Renal cortex interstitium (tissue), 11 donors: ENCODE measurements around the gene TECPR2. TPM values are rescaled to one million over a fixed set of nuclear protein-coding genes. Genes with fewer than 3 reads are reported as not detected.
A peak's percentile ranks its signal among the peaks of the same experiment; 100 is the strongest.
"Not testable (repeated sequence)": the region's sequence is repeated elsewhere in the genome, so short reads cannot be mapped to it uniquely, and the experiment has no call there.

Source experiments
- DNase-seq, 11 donors: peaks; one replicate each; pipeline ENCODE4 v3.0.0-alpha.2; 2013; ENCODE audit warnings: low read depth in 9 of 11, low spot score in 4 of 11; ENCODE audit errors: extremely low read depth in 1 of 11
- polyA plus RNA-seq, 3 donors: library from polyadenylated mRNA; unstranded; fragments of 120-200 nt; gene quantifications; one replicate each; pipeline ENCODE4 v1.2.1, GENCODE V29; 2013; ENCODE audit not compliant: insufficient read length in 3 of 3

The TECPR2 gene
- polyA plus RNA-seq, 3 donors: 14.7 to 19.6 (median 16.8) TPM

GRCh38 chr14:102513899-102514772 is 151.4 kb downstream of the TECPR2 start:
- no peak for DNase-seq

DNA sequence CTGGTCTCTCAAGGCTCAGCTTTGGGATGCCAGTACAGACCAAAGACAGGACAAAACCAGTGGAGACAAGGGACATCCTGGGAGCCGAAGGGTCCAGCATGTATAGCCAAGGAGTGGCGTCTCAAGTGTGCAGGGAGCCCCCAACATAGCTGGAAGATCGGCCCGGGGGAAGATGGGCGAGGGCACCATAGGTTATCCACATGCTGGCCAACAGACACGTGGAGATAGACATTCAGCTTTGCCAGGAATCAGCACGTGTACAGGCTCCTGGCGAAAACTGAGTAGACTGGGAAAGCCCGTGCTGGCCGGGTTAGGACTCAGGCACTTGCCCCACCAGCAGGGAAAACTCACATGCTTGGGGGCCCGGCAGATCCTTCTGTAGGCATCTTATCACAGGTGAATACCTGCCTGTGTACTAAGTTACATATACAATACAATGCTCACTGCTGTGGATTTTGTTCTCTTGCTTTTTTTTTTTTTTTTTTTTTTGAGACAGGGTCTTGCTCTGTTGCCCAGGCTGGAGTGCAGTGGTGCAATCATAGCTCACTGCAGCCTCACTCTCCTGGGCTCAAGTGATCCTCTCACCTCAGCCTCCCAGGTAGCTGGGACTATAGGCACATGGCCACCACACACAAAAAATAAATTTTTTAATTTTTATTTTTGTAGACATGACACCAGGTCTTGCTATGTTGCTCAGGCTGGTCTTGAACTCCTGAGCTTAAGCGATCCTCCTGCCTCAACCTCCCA is 152.4 kb downstream of the TECPR2 start:
- no peak for DNase-seq

DNA sequence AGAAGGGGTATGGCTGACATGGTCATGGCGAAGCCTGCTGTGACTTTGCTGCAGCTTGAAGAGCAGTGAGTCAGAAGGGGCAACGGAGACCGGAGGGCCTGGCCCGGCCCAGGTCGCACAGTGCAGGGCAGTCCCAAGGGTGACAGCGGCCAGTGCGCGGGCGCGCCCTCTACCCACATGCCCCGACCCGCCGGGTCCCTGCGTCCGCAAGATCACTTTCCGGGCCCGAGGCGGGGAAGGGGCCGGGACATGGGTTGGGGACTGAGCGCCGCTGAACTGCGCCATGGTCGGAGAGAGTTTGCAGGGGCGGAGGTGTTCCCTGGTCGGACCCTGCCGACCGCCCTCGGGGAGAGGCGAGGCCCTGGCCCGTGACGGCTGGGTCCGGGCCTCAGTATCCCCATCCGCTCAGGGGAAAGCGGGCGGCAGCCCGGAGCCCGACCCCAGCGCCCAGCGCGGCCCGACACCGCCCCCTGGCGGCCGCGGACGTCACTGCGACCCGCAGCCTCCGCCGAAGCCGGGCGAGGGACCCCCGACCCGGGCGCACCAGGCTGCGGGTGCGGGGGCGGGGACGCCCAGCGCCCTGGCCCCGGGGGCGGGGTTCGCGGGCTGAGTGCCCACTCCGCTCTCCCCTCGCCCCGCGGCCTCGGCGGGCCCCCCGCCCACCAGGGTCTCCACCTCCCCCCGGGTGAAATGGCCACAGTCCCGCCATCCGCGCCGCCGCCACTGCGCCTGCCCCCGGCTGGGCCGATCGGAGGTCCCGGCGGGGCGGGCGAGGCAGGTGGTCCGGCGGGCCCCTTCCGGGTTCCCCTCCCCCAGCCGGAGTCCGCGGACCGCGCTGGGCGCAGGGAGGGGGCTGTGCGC is 154.0 kb downstream of the TECPR2 start:
- DNase-seq: no peak

DNA sequence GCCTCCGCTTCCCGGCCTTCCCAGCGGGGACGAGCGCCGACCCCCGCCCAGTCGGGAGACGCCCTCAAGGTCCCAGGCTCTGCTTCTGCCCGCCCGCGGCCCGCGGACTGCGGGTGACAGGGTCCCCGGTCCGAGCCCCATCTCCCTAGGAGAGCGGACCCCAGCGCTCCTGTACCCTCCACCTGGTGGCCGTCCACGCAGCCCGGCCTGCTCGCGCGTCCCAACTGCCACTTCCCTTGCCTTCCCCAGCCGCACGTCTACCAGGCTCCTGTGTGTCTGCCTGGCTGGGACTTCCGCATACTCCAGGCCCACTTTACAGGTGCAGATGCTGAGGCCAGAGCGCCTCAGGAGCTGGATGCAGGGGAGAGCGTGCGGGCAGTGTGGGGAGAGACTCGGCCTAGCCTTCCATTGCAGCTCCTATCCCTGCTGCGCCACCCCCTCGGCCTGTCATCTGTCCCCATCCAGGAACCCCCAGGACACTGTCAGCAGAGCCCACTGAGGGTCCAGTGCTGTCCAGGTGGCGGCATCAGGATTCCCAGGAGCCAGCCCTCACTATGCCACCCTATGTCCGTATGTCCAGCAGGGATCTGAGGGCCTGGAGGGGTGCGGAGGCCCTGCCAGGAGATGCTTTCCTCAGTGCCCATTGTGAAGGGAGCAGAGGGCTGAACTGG is 154.8 kb downstream of the TECPR2 start:
- no peak for DNase-seq

DNA sequence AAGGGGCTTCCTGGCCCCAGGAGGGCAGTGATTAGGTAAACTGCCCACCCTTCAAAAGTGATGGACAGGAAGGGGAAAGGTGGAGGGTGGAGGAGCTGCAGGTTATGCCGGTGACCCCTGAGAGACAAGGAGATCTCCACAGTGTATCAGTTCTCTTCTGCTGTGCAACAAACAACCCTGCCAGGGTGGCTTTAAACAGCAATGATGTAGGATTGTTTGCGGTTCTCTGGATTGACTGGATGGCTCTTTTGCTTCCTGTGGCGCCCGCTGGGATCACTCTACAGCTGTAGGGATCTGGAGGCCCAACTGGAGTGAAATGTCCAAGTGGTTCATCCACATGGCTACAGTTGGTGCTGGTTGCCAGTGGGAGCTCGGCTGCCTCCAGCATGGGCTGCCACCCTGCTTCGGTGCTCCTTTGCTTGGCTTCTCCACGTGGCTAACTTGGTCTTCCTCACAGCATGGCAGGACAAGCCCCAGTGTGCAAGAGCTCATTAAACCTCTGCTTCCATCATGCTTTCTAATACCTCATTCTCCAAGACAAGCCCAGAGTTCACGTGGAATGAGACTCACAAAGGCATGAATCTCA is 155.4 kb downstream of the TECPR2 start:
- no peak for DNase-seq

DNA sequence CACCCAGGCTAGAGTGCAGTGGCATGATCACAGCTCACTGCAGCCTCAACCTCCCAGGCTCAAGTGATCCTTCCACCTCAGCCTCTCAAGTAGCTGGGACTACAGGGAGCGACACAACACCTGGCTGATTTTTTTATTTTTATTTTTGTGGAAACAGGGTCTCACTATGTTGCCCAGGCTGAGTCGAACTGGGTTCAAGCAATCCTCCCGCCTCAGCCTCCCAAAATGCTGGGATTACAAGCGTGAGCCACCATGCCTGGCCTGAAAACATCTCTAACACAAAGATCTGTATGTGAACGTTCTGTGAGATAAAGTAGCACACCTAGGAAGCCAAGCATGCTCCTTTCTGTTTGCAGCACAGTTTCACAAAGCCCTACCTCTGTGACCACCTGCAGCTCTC is 157.0 kb downstream of the TECPR2 start:
- DNase-seq: not testable (repeated sequence)

DNA sequence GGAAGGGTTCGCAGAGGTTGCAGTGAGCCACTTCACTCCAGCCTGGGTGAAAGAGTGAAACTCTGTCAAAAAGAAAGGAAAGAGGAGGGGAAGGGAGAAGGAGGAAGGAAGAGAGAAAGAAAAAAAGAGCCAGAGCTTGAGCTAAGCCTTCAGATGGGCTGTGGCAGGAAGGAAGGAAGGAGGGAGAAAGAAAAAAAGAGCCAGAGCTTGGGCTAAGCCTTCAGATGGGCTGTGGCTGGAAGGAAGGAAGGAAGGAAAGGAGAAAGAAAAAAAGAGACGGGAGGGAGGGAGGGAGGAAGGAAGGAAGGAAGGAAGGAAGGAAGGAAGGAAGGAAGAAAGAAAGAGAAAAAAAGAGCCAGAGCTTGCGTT is 160.4 kb downstream of the TECPR2 start:
- DNase-seq: no peak

DNA sequence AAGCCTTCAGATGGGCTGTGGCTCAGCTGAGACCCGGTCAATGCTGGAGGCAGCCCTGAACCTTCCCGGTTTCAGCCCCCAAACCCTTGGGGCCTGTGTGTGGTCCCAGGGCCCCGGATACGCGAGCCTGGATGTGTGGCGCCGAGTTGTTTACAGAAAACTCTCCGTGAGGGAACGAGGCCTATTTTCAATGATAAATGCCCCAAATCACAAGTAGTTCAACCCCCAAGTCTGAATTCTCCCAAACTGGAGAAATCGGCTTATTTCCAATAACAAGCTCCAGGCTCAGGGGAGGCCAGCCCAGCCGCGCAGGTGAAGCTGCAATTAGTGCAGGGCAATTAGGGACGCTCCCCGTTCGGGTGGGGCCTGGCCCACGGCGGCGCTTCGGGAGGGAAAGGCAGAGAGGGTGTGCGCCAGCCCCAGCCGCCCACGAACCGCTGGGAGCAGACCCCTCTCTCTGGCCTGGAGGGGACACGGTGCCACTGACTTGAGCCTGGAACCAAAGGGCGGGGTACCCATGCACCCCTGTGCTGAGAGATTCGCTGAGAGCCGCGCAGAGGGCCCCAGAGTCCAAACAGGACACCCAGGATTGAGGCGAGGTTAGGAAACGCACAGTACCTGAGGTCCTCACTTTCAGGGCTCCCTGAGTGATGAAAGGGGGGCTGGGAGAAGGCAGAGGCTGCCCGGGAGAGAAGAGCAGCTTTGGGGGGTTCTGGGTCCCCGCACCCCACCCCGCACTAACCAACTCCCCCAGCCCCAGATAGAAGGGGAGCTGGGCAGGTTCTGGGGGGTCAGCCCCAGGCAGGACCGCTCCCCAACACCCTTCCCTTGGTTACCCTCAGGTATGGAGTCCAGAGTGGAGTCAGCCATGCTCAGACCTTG is 161.1 kb downstream of the TECPR2 start:
- DNase-seq: no peak

DNA sequence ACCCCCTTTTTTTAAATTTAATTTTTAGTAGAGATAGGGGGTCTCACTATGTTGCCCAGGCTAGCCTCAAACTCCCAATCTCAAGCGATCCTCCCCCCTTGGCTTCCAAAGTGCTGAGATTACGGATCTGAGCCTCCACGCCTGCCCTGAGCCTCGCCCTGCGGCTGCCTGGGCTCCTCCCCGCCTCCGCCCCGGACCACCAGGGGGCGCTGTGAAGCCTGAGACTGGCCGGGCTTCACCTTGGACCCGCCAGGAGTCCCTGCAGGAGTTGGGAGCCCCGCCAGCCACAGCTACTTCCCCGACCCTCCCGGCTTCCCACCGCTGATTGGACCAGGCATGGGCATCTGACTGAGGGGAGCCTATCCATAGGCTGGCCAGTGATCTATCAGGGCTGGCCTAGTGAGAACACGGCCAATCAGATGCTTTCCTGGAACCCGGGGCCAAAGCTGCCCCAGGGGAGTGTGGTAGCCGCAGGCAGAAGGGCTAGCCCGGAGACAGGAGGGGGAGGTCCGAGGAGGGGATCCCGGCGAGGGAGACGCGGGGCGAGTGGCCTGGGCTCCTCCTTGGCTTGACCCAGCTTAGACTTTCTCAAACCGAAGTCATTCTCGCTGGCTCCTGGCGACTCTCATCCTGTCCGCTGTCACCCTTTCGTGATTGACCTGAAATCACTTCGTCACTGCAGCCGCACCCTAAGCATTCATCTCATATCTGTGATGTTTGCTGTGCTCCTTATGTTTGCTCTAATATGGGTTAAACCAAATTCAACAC is 161.9 kb downstream of the TECPR2 start:
- DNase-seq: peak; percentile 85 to 98 (median 97)

GRCh38 chr14:102525219-102525928 is 162.6 kb downstream of the TECPR2 start:
- no peak for DNase-seq

- no peak for DNase-seq
Observed at GRCh38 chr14:102525929-102526497, 163.3 kb downstream of the TECPR2 start.

- DNase-seq: no peak
Observed at GRCh38 chr14:102528431-102529170, 165.9 kb downstream of the TECPR2 start.

- no peak for DNase-seq
Observed at GRCh38 chr14:102530828-102531478, 168.2 kb downstream of the TECPR2 start.

GRCh38 chr14:102532204-102532658 is 169.5 kb downstream of the TECPR2 start:
- DNase-seq: no peak
